Astrocyte (in vitro differentiated cells and primary cell): ENCODE data around the gene KCTD12. TPM values are rescaled to one million over a fixed set of nuclear protein-coding genes. Genes with fewer than 3 reads are reported as not detected.

Experiments
- DNase-seq: peaks from one replicate; pipeline ENCODE4 v3.0.0-alpha.2; 2010; ENCODE audit warnings: low read depth
- FAIRE-seq: peaks from 2 replicates; lab custom pipeline; 2011; peaks lifted over from hg19 to GRCh38; lab: Jason Lieb, UNC
- H2AFZ ChIP-seq: 2 replicates; pipeline ENCODE4 v1.6.0; 2012; ENCODE audit warnings: low read depth, low read length, inconsistent platforms
- H3K27ac ChIP-seq: 2 replicates; pipeline ENCODE4 v1.5.1; 2011; ENCODE audit warnings: low read depth, low read length, inconsistent platforms
- H3K27me3 ChIP-seq: 2 replicates; pipeline ENCODE4 v1.6.0; 2011; ENCODE audit warnings: low read length, inconsistent platforms; ENCODE audit not compliant: insufficient read depth
- H3K36me3 ChIP-seq: 2 replicates; pipeline ENCODE4 v1.5.1; 2011; ENCODE audit warnings: low read length, inconsistent platforms; ENCODE audit not compliant: insufficient read depth
- H3K4me1 ChIP-seq: 2 replicates; pipeline ENCODE4 v1.5.1; 2011; ENCODE audit warnings: low read length, inconsistent platforms; ENCODE audit not compliant: insufficient read depth
- H3K4me2 ChIP-seq: 2 replicates; pipeline ENCODE4 v1.6.0; 2012; ENCODE audit warnings: low read length, inconsistent platforms
- H3K4me3 ChIP-seq: 2 replicates; pipeline ENCODE4 v1.5.1; 2011; ENCODE audit warnings: low read depth, mild to moderate bottlenecking, low read length, inconsistent platforms; ENCODE audit not compliant: insufficient read depth
- H3K79me2 ChIP-seq: 2 replicates; pipeline ENCODE4 v1.6.0; 2012; ENCODE audit warnings: mild to moderate bottlenecking, low read length, inconsistent platforms; ENCODE audit not compliant: insufficient read depth
- H3K9ac ChIP-seq: 2 replicates; pipeline ENCODE4 v1.6.0; 2012; ENCODE audit warnings: mild to moderate bottlenecking, low read length, inconsistent platforms
- H3K9me3 ChIP-seq: 2 replicates; pipeline ENCODE4 v1.5.1; 2012; ENCODE audit warnings: low read depth, mild to moderate bottlenecking, low read length, inconsistent platforms; ENCODE audit not compliant: insufficient read depth
- H4K20me1 ChIP-seq: 2 replicates; pipeline ENCODE4 v1.6.0; 2012; ENCODE audit warnings: low read length, inconsistent platforms; ENCODE audit not compliant: insufficient read depth
- H3K27ac Mint-ChIP-seq: one replicate; pipeline ENCODE4 v1.8.0; 2021; ENCODE audit warnings: mild to moderate bottlenecking, mixed read lengths; ENCODE audit not compliant: unreplicated experiment
- H3K27me3 Mint-ChIP-seq: one replicate; pipeline ENCODE4 v1.8.0; 2021; ENCODE audit warnings: low read depth, mixed read lengths; ENCODE audit not compliant: unreplicated experiment
- H3K36me3 Mint-ChIP-seq: one replicate; pipeline ENCODE4 v1.8.0; 2021; ENCODE audit warnings: low read depth, mixed read lengths; ENCODE audit not compliant: unreplicated experiment
- H3K4me1 Mint-ChIP-seq: one replicate; pipeline ENCODE4 v1.8.0; 2021; ENCODE audit warnings: low read depth, mixed read lengths; ENCODE audit not compliant: unreplicated experiment
- H3K4me3 Mint-ChIP-seq: one replicate; pipeline ENCODE4 v1.8.0; 2021; ENCODE audit warnings: mild to moderate bottlenecking, moderate library complexity, mixed read lengths; ENCODE audit not compliant: unreplicated experiment
- H3K9me3 Mint-ChIP-seq: one replicate; pipeline ENCODE4 v1.8.0; 2021; ENCODE audit warnings: mild to moderate bottlenecking, mixed read lengths; ENCODE audit not compliant: unreplicated experiment
- CTCF ChIP-seq: IDR thresholded peaks from 2 replicates; pipeline ENCODE4 v1.5.1; 2011; ENCODE audit warnings: low read depth, mild to moderate bottlenecking, inconsistent platforms, low read length, moderate library complexity; ENCODE audit not compliant: insufficient read depth
- EZH2 ChIP-seq: IDR thresholded peaks from 2 replicates; pipeline ENCODE4 v1.6.1; 2012; ENCODE audit warnings: mild to moderate bottlenecking, low read length, inconsistent platforms; ENCODE audit not compliant: insufficient read depth
- total RNA-seq: library from RNA; stranded (reverse); gene quantifications from 2 replicates; pipeline ENCODE4 v1.2.1, GENCODE V29; 2021

The KCTD12 gene
- total RNA-seq, 1 donor from 2014 or later = 13.7 TPM

DNA sequence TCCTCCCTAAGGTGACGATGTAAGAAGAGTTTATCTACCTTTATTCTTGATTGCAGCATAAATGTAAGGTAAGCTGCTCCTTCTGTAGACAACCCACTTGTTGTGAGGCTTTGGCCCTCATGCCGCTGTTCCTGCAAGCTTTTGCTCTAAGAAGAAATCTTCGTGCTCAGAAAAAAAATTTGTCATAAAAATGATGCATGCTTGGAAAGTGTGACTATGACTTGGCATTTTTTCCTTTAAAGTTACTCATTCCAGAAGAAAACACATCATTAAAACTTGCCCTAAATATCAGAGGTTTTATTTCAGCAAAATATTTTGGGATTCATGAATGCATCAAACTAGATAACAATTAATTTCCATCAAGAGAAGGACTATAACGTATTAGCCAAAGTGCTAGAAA lies 39.8 kb downstream of the KCTD12 start:
- Histone ChIP-seq H3K9ac (no peak overlapping the region), H2AFZ (no peak overlapping the region), H4K20me1 (no peaks in the 10 kb centered on the region), H3K4me2 (no peak overlapping the region), H3K4me1 (no peaks in the 10 kb centered on the region), H3K4me3 (no peak overlapping the region), H3K27ac (no peak overlapping the region), H3K9me3 (no peaks in the 10 kb centered on the region), H3K36me3 (no peaks in the 10 kb centered on the region), H3K27me3 (no peaks in the 10 kb centered on the region), H3K79me2 (no peaks in the 10 kb centered on the region)
- no peak overlapping the region for H3K4me3 Mint-ChIP-seq
- FAIRE-seq = peak; percentile 83
- no peaks in the 10 kb centered on the region for H3K36me3 Mint-ChIP-seq
- H3K27ac Mint-ChIP-seq = no peak overlapping the region
- no peak for TF ChIP-seq EZH2
- no peak for TF ChIP-seq CTCF
- no peaks in the 10 kb centered on the region for H3K4me1 Mint-ChIP-seq
- no peaks in the 10 kb centered on the region for H3K9me3 Mint-ChIP-seq
- H3K27me3 Mint-ChIP-seq = no peaks in the 10 kb centered on the region
- no peak for DNase-seq

DNA sequence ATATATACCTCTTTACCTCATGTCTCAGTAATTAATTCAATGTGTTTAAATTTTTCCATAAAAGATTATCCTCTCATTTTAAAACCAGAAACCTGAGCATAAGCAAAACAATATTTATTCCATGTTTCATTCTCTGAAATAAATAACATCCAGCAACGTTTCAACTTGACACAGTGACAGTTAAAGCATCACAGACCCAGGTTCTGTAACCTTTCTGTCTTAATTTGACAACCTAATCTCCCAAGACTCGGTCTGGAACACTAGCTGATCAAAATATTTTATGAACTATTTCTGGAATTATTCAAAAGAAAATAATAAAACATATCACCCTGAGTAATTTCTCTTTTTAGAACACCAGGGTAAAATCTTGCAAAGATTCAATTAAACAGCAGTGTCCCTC lies 40.3 kb downstream of the KCTD12 start:
- Histone ChIP-seq H3K4me2 (no peak overlapping the region), H3K27me3 (no peaks in the 10 kb centered on the region), H3K4me1 (no peaks in the 10 kb centered on the region), H3K27ac (no peak overlapping the region), H3K9ac (no peak overlapping the region), H2AFZ (no peak overlapping the region), H4K20me1 (no peaks in the 10 kb centered on the region), H3K79me2 (no peaks in the 10 kb centered on the region), H3K36me3 (no peaks in the 10 kb centered on the region), H3K9me3 (no peaks in the 10 kb centered on the region), H3K4me3 (no peak overlapping the region)
- no peak for FAIRE-seq
- DNase-seq = no peak
- Mint-ChIP-seq H3K4me3 (no peak overlapping the region), H3K9me3 (no peaks in the 10 kb centered on the region), H3K27me3 (no peaks in the 10 kb centered on the region), H3K36me3 (no peaks in the 10 kb centered on the region), H3K27ac (no peak overlapping the region), H3K4me1 (no peaks in the 10 kb centered on the region)
- no peak for TF ChIP-seq EZH2
- no peak for TF ChIP-seq CTCF

- no peaks in the 10 kb centered on the region for H4K20me1 ChIP-seq
- Mint-ChIP-seq H3K4me1 (no peaks in the 10 kb centered on the region), H3K27ac (no peak overlapping the region), H3K4me3 (no peak overlapping the region), H3K36me3 (no peaks in the 10 kb centered on the region), H3K9me3 (no peaks in the 10 kb centered on the region), H3K27me3 (no peaks in the 10 kb centered on the region)
- FAIRE-seq (no peak), DNase-seq (no peak)
- H3K27me3 ChIP-seq = no peaks in the 10 kb centered on the region
- no peak for TF ChIP-seq EZH2
- H3K27ac ChIP-seq = no peak overlapping the region
- H3K9ac ChIP-seq = no peak overlapping the region
- H3K79me2 ChIP-seq = no peaks in the 10 kb centered on the region
- no peaks in the 10 kb centered on the region for H3K9me3 ChIP-seq
- H3K4me1 ChIP-seq = no peaks in the 10 kb centered on the region
- no peak overlapping the region for H3K4me3 ChIP-seq
- no peaks in the 10 kb centered on the region for H3K36me3 ChIP-seq
- no peak overlapping the region for H2AFZ ChIP-seq
- H3K4me2 ChIP-seq = no peak overlapping the region
Observed at GRCh38 chr13:76845367-76845766, 40.8 kb downstream of the KCTD12 start.
